ENCODE results near the gene ASAP2.

The ASAP2 gene

DNA sequence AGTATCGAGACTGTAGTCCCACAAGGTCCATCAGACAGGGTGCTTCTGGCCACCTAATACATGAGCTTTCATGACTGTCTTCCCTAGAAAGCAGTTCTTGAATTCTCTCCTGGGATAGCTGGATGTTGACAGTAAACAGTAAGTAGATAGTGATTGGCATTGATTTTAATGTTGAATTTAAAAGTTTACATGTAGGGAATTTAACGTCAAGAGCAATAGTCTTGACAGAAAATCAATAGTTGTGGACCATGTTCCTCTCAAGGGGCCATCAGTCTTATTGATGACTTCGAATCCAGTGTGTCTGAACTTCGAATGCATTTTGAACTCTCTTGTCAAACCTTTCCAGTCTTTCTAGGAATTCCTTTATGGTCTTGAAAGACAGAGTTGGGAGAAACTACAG is 152.9 kb downstream of the ASAP2 start:
- no peak for DNase-seq

DNA sequence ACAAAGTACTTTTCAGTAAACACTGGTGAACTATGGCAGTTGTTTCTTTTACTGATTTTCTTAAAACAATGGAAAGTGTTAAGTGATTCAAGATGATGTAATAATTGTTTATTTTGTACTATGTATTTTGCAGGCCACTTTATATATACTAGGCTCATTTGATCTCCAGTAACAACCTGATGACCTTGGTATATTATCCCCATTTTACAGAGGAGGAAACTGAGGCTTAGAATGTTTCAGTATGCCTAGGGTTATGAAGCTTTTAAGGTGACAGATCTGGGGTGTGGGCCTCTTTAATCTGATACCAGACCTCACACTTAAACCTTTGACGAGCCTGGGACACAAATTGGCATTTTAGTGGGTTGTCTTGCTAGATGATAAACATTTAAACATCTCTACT is 153.5 kb downstream of the ASAP2 start:
- DNase-seq, result no peak

DNA sequence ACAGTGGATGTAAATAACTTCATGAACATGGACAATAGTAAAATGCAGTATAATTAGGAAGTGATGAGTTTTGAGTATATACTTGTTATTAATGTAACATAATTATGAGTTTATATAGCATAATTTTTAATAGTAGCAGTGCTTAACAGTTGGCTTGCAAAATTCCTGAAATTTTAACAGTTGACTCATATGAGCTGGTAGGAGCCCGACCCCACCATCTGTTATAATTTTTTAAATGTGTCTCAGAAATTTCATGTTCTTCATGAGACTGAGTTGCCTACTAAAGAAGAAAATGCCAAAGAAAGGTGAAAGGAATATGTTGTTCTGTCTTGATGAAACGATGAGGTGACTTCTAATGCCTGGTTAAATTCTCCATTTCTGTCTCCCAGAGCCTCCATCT is 154.1 kb downstream of the ASAP2 start:
- no peak for DNase-seq

DNA sequence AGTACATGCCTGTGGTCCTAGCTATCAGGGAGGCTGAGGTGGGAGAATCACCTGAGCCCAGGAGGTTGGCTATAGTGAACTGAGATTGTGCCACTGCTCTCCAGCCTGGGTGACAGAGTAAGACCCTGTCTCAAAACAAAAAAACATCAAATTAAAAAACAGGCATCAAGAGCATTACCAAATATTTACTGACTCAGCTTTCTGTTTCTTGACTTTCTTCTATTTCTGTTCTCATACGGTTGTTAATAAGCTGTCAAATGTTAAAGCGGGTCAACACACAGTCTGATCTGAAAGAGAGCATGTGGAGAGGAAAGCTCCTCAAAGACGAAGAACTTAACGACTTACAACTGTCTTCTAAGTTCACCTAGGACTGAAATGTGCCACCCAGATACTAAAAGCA is 157.8 kb downstream of the ASAP2 start:
- DNase-seq, result no peak

DNA sequence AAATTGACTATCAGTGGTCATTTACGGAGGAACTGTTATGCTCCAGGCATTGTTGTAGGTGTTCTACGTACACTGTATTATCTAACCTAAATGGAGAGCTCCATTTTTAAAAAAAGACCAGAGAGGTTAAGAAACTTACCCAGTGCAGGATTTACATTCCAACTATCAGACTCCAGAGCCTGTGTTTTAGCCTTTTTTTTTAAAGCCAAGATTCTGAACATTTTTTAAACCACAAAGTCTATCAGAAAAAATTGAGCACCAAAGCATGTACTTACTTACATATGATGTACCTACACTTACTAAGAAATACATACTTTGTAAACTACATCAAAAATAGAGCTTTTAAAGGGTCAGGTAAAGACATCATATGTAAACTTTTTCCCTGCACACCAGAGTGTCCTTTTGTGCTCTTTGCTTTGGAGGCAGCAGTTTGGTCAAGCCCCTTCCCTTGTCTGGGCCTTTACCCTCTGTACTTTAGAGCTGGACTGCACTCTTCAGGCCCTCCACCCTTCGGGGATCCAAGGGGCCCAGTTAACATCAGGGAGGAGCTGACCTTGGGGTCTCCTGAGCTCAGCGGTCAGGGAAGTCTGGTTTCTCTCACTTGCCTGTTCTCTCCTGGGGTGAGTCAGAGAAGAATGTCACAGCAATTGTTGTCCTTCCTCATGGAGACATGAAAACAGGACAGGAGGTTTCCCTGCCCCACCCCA is 158.3 kb downstream of the ASAP2 start:
- DNase-seq, result no peak

DNA sequence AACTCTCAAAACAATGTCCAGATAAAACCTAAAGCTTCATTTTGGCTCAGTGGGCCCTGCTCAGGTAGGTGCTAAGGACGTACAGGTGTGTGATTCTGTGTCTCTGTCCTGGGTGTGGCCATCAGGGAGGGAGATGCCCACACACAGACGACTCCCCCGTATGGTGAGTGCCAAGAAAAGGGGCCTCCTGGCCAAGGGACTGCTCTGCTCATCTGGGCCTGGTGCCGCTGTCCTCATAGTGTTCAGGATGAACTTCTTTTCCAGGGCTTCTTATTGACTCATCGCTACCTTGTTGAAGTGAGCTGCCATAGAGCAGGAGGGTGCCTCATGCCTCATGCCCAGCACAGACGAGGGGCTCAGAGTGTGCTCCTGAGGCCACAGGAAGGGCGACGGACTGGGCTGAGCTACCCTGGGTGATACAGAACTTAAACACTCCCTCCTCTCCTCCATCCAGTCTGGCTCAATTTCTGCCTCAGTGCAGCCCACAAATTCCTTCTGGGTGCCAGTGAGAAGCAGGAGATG is 158.9 kb downstream of the ASAP2 start:
- DNase-seq, result no peak

DNA sequence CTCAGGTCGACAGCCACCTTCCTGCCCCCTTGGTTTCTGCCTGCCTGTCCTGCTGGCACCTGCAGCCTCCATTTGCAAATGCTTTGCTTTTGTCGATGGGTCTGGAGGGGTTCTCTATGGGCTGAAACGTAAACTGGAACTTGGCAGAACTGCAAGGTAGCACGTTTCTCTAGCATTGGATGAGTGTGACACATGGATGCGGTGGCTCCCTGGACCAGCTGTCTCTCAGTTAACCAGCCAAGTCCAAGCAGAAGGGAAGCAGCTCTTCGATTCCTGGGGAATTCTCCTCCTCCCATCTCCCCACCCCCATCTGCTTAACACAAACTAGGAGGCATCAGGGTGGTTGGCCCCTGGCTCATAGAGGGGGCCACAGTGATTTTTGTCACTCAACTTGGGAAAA is 159.4 kb downstream of the ASAP2 start:
- no peak for DNase-seq

DNA sequence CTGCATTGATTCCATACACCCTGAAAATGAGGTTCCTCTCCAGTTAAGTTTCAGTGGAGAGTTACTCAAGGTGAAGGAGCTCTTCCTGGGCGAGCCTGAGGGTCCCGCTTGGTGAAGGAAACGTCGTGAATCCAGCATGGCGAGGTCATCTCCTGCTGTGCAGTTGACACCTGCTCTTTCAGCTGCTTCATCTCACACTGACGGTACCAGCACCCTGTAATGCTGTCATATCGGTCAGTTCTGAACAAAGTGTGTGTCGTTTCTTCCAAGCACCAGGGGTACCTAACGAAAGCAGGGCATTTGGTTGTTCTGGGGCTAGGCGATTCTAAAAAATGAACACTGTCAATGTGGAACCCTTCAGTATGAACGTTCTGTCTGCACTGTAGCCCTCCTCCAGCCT is 164.1 kb downstream of the ASAP2 start:
- no peak for DNase-seq

DNA sequence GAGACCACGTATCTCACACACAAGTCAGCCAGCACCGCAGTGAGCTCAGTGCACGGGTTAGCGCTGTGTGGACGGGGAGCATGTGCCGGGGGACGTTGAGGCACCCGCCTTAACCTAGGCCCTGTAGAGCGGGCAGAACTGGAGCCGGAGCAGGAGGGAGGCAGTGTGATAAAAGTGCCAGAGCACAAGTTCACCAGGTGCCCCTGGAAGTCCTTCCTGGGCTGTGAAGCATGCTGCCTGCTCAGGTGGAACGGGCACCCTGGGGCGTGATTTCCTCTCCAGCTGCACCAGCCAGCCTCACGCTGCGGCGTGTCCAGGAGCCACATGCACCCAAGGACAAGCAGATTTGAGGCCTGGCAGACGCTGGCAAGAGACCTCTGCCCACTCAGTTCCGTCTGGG is 166.4 kb downstream of the ASAP2 start:
- DNase-seq, result no peak

DNA sequence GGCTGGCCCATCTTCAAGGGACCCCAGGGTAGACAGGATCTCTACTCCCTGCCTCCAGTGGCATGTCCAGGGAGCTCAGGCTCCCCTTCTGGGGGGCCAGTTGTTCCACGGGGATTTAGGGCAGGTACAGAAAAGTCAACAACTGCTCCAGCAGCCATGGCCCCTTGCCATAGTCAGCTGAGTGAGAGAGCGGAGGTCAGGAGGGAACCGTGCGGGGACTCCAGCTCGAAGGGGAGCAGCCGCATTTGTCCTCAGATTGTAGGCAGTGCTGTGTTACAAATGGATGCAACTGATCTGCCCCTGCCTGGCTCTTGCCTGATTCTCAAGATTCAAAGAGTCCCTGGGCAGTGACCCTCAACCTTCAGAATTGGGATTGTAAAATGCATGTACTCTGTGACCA is 166.9 kb downstream of the ASAP2 start:
- no peak for DNase-seq

DNA sequence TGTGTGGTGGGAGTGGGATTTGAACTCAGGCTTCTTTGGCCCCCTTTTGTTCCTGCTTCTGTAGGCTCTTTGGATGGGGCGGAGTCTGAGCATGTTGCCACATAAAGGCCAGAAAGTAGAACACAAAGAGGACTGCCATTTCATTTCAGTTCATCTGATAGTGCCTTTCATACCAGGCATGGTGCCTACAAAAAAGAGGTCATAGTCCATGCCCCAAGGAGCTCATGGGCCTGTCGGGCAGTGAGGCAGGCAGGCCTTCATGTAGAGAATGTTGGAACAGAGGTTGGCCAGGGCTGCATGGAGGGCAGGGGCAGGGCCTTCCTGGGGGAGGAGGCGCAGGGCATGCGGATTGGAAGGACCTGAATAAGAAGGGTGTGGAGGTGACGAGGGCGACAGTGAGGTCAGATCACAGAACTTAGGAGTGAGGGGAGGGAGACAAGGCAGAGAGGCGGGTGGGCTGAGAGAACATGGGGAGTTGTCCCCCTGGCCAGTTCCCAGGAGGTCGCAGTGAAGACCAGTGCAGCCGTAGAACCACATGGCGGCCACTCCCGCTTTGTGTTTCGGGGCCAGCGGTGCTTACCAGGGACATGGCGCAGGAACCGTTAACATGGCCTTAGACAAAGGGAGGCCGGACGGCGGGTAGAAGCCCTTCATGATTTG is 167.6 kb downstream of the ASAP2 start:
- DNase-seq, result no peak

DNA sequence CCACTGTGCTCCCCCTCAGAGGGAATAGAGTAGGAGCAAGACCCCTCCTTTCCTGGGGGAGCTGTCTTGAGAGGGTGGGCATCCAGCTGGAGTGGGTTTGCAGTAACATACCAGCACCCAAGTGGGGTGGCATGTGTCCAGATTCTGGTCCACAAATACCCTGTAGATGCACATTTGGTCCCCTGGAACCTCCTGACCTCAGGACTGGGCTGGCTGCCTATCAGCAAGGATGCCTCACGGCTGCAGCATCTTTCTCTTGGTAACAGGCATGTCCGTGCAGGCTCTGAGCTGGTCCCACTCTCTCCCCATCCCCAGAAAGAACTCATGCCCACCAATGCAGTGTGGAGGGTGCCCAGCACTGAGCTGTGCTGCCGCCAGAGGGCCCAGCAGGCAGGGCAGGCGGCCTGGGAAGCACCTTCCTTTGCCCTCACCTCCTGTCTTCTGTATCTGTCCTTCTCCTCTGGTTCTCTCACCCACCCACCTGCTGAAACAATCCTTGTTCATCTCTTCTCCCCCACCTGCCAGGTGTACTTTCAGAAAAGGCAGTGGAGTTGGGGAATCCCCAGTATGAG is 169.3 kb downstream of the ASAP2 start:
- no peak for DNase-seq

DNA sequence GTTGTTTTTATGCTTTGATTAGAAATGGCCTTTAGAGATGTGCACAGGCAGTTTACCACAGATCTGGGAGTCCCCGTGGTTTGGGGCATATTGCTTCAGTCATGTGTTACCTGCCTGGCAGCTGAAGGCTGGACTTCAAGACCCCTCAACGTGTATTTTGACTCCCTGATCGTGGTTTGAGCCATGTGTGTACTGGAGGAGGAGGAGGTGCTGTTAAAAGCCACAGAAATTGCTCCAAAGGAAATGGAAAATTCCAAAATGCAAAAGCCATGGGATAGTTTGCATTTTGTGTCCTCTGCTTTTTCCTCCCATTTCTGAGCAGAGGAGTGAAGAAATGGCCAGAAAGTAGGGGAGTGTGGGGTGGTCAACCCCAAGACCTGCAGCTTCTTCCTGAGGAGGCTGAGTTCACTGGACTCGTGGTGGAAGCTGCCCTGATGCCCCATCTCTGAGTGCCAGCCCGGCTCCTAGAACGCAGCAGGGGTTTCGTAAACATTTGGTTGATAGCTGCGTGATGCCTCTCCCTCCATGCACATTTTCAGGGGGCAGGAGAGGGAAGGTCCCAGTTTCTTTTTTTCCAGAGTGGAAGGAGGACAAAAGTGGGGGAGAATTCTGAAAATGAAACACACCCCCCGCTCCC is 171.0 kb downstream of the ASAP2 start:
- DNase-seq, result no peak

DNA sequence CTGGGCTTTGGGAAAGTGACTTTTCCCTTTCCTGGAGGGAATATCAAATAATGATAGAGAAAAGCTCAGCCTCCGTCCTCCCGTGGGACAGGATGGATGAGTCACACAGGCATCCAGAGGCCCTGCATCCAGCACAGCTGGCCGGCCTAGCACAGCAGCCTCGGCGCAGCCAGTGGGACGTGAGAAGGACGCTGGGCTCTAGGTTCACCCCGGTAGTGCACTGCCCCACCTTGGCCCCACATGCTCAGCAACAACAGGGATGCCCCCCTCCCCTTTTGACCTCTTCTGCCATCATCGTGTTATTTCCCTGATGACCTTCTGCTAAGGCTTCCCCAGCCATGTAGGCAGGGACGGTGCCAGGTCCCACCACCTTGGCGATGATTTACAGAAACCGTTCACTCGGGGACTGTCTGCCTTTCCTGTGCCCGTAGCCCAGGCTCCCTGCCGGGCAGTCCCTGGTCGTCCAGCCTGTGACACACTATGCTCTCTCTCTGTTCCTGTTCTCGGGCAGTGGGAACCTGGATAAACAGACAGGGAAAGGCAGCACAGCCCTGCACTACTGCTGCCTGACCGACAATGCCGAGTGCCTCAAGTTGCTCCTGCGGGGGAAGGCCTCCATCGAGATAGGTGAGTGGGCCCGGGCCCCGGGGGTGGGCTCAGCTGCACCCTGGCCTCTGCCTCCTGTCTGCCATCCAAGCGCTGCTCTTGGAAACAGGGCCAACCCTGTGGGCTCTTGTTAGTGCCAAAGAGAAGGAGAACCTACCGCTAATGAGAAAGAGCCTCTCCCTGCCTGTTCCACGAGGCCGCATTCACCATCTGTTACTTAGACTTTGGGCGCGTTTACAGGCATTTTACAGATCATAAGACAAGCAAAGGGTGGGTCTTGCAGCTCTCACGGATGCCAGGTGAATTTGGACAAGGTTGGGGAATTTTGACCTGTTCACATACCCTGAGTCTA is 172.1 kb downstream of the ASAP2 start:
- no peak for DNase-seq

DNA sequence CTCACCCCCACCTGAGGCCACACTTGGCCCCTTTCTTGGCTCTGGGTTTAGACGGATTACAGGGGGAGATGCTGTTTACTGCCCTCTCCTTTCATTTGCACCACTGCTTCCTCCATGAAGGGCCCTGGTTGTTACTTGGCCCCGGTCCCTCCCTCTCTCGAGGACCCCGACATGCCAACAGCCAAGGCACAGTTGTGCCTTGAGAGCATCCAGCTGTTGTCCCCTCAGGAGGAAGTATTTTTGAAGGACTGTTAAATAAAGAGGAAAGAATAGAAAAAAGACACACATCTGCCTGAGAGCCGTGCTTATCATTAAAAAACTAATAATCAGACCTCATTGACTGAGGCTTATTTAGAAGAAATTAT is 172.8 kb downstream of the ASAP2 start:
- DNase-seq, result no peak

DNA sequence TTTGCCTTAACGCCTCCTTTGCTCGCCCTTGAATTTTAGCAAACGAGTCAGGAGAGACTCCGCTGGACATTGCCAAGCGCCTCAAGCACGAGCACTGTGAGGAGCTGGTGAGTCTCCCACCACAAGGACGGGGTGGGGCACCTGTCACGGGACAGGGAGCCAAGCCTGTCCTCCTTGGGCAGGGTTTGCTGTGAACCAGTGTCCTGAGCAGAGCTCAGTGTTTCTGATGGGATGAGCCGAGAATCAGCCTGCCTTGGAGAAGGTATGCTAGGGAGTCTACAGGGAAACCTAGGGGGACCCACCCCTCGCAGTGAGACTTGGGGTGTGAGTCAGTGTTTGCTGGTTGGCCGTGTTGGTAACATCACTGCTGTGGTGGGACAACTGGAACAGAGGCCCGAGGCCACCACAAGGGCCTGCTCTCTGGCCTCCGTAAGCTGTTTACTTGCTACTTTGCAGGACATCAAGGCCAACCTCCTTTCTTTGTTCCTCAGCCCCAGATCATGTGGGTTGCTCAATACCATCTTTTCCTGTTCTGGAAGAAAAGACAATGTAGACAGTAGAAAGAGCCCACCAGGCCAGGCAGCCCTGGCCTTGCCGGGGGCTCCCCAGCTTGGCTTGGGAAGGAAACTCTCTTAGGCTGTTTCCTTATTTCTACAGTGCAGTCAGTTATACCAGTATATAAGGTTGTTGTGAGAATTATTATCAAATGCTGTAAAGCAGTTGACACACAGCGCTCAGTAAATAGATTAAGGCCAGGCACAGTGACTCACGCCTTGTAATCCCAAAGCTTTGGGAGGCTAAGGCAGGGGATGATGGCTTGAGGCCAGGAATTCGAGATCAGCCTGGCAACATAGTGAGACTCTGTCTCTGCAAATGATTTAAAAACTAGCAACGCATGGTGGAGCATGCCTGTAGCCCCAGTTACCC is 174.4 kb downstream of the ASAP2 start:
- no peak for DNase-seq

DNA sequence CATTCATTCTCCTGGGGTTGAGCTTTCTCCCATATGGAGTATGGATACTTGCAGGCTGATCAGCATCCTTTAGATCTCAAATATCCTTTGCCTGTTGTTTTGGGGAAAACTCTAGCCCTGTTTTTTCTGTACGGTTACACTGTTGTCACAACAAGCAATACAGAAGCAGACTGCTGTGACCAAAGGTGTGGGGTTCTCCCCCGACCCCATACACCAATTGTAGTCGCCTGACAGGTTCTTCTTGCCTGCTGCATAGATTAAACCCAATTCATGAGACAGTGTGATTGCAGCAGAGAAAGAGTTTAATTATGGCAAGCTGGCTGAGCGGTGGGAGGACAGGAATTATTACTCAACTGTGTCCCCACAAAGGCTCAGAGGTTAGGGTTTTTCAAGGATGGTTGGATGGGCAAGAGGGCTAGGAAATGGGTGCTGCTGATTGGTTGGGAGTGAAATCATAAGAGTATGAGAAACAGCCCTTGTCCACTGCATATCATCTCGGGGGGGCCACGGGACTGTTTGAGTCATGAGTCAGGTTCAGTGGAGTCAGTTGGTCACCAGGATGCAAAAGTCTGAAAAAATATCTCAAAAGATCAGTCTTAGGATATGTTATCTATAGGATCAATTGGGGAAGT is 176.1 kb downstream of the ASAP2 start:
- DNase-seq, result no peak

DNA sequence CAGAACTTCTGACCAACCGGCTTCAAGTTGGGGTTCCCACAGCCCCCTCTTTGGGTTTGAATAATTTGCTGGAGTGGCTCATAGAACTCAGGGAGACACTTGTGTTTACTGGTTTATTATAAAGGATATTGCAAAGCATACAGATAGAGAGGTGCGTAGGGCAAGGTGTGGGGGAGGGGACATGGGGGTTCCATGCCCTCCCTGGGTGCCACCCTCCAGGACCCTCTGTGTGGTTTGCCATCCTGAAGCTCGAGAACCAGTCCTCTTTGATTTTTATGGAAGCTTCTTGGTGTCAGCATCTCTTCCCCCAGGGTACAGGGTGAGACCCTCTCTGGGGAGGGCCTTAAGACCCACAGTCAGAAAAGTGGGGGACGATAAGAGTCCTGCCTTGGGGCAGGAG is 177.9 kb downstream of the ASAP2 start:
- no peak for DNase-seq

DNA sequence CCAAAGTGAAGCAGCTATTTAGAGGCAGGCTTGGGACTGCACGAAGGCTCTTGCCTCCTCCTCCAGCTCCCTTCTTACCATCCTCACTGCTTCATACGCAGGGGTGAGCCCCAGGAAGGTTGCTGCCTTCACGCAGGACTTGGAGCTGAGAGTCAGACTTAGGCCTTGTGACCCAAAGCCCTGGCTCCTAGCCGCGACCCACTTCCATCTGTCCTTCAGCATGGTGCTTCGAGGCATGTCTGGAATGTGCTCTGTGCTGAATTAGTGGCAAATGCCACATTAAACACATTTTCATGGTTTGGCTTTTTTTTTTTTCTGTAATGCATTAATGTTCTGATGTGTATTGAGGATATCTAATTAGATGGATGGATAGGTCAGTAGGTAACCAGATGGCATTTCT is 179.2 kb downstream of the ASAP2 start:
- no peak for DNase-seq

DNA sequence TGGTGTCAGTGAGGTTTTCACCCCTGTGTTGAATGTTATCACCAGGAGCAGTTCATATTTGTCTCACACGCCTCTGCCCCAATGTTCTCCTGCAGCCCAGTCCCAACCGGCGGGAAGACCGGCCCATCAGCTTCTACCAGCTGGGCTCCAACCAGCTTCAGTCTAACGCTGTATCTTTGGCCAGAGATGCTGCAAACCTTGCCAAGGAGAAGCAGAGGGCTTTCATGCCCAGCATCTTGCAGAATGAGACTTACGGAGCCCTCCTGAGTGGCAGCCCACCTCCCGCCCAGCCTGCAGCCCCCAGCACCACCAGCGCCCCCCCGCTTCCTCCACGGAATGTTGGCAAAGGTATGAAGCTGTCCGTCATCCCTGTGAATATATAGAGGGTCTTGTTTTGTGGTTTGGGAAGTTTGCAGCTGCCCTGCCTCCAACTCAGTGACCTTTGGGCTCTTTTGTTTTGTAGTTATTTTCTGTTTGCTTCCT is 181.6 kb downstream of the ASAP2 start:
- no peak for DNase-seq
